Right lung (tissue), 5 donors: Measurements from ENCODE around the gene STRA6. TPM values are rescaled to one million over a fixed set of nuclear protein-coding genes. Genes with fewer than 3 reads are reported as not detected.
A peak's percentile ranks its signal among the peaks of the same experiment; 100 is the strongest.
"Not testable (repeated sequence)": the region's sequence is repeated elsewhere in the genome, so short reads cannot be mapped to it uniquely, and the experiment has no call there.

Experiments
- DNase-seq, 2 donors: peaks; one replicate each; pipeline ENCODE4 v3.0.0-alpha.2; 2013
- polyA plus RNA-seq, 5 donors: library from polyadenylated mRNA; unstranded; fragments of 120-200 nt; gene quantifications; one replicate each; pipeline versions ENCODE4 v1.2.1 to v1.2.3, GENCODE V29; 2013; ENCODE audit warnings: inconsistent platforms in 1 of 5, low replicate concordance in 1 of 5; ENCODE audit not compliant: insufficient read length in 5 of 5, insufficient read depth in 1 of 5

Gene STRA6
- polyA plus RNA-seq, 5 donors, result 4.7 to 9.0 (median 6.9) TPM

GRCh38 chr15:74165461-74165860 lies 37.1 kb downstream of the STRA6 start:
- no peak for DNase-seq

- not testable (repeated sequence) for DNase-seq
Observed at GRCh38 chr15:74162195-74162536, 40.4 kb downstream of the STRA6 start.

- DNase-seq, result not testable (repeated sequence)
Observed at GRCh38 chr15:74160390-74160789, 42.2 kb downstream of the STRA6 start.

GRCh38 chr15:74159773-74160172 lies 42.8 kb downstream of the STRA6 start:
- DNase-seq, result no peak

- no peak for DNase-seq
Observed at GRCh38 chr15:74158855-74159650, 43.5 kb downstream of the STRA6 start.

GRCh38 chr15:74157868-74158827 lies 44.4 kb downstream of the STRA6 start:
- no peak for DNase-seq

- peak in 1 of 2 donors; percentile 69 for DNase-seq
Observed at GRCh38 chr15:74156678-74157411, 45.7 kb downstream of the STRA6 start.

GRCh38 chr15:74155766-74156417 lies 46.7 kb downstream of the STRA6 start:
- no peak for DNase-seq

- no peak for DNase-seq
Observed at GRCh38 chr15:74147051-74147450, 55.5 kb downstream of the STRA6 start.

GRCh38 chr15:74146277-74146800 lies 56.2 kb downstream of the STRA6 start:
- DNase-seq, result no peak

- DNase-seq, result no peak
Observed at GRCh38 chr15:74144153-74144775, 58.3 kb downstream of the STRA6 start.

GRCh38 chr15:74141591-74141990 lies 61.0 kb downstream of the STRA6 start:
- no peak for DNase-seq

GRCh38 chr15:74138642-74139041 lies 63.9 kb downstream of the STRA6 start:
- DNase-seq, result no peak

- DNase-seq, result no peak
Observed at GRCh38 chr15:74137537-74137894, 65.1 kb downstream of the STRA6 start.

GRCh38 chr15:74136814-74137536 lies 65.6 kb downstream of the STRA6 start:
- no peak for DNase-seq

- DNase-seq, result no peak
Observed at GRCh38 chr15:74136540-74136813, 66.1 kb downstream of the STRA6 start.

- DNase-seq, result no peak
Observed at GRCh38 chr15:74135041-74135565, 67.5 kb downstream of the STRA6 start.

GRCh38 chr15:74134387-74135027 lies 68.1 kb downstream of the STRA6 start:
- DNase-seq, result no peak

- DNase-seq, result no peak
Observed at GRCh38 chr15:74133694-74134386, 68.7 kb downstream of the STRA6 start.
